HepG2 (cell line): ENCODE data around the gene LYSMD1. TPM values are rescaled to one million over a fixed set of nuclear protein-coding genes. Genes with fewer than 3 reads are reported as not detected.

ENCODE experiments used
- ATAD3A ChIP-seq: sonication (generic); formaldehyde crosslinking; IDR thresholded peaks from 2 replicates; pipeline ENCODE4 v1.4.0; 2020; ENCODE audit warnings: missing genetic modification reagents
- GLI4 ChIP-seq: sonication (generic); formaldehyde crosslinking; IDR thresholded peaks from 2 replicates; pipeline ENCODE4 v1.5.1; 2020; ENCODE audit warnings: missing genetic modification reagents, mild to moderate bottlenecking, moderate library complexity, borderline replicate concordance
- HNRNPUL1 ChIP-seq: fragments of 200-400 bp; formaldehyde crosslinking; IDR thresholded peaks from 2 replicates; pipeline ENCODE4 v1.6.1; 2017; ENCODE audit warnings: low read depth, mild to moderate bottlenecking, low read length, moderate library complexity
- JARID2 ChIP-seq: sonication (generic); formaldehyde crosslinking; IDR thresholded peaks from 2 replicates; pipeline ENCODE4 v1.8.1; 2023; ENCODE audit warnings: missing genetic modification reagents, inconsistent platforms; ENCODE audit not compliant: insufficient replicate concordance
- MAFF ChIP-seq: IDR thresholded peaks from 2 replicates; pipeline ENCODE4 v1.6.1; 2011; ENCODE audit warnings: low read depth, low read length, improper control_type of control experiment
- MTA1 ChIP-seq: sonication (generic); formaldehyde crosslinking; IDR thresholded peaks from 2 replicates; pipeline ENCODE4 v1.4.0; 2020; ENCODE audit warnings: missing genetic modification reagents, mild to moderate bottlenecking, borderline replicate concordance
- NR2F1 ChIP-seq, 2 experiments: fragments of 450-650 bp in 1 of 2; formaldehyde crosslinking in 1 of 2; IDR thresholded peaks; 2 replicates each; pipeline versions ENCODE4 v1.5.0 to v1.6.1; 2016 to 2020; ENCODE audit warnings: mild to moderate bottlenecking in 1 of 2, missing compliant biosample characterization in 1 of 2, missing genetic modification reagents in 1 of 2, moderate library complexity in 1 of 2
- NR2F2 ChIP-seq: IDR thresholded peaks from 2 replicates; pipeline ENCODE4 v1.6.1; 2012; ENCODE audit warnings: low read depth, inconsistent platforms, borderline replicate concordance
- PAWR ChIP-seq: sonication (generic); formaldehyde crosslinking; IDR thresholded peaks from 2 replicates; pipeline ENCODE4 v1.4.0; 2020; ENCODE audit warnings: missing genetic modification reagents, mild to moderate bottlenecking, borderline replicate concordance
- RELA ChIP-seq: sonication (generic); formaldehyde crosslinking; IDR thresholded peaks from 2 replicates; pipeline ENCODE4 v1.4.0; 2020; ENCODE audit warnings: missing genetic modification reagents
- ZFP36L2 ChIP-seq: sonication (generic); formaldehyde crosslinking; IDR thresholded peaks from 2 replicates; pipeline ENCODE4 v1.4.0; 2020; ENCODE audit warnings: missing genetic modification reagents
- ZKSCAN1 ChIP-seq: fragments of 150-350 bp; IDR thresholded peaks from 2 replicates; pipeline ENCODE4 v1.6.1; 2014; ENCODE audit warnings: low read length
- ZNF232 ChIP-seq: sonication (generic); formaldehyde crosslinking; IDR thresholded peaks from 2 replicates; pipeline ENCODE4 v1.4.0; 2020; ENCODE audit warnings: missing genetic modification reagents, borderline replicate concordance
- ZNF331 ChIP-seq: sonication (generic); formaldehyde crosslinking; IDR thresholded peaks from 2 replicates; pipeline ENCODE4 v1.4.0; 2020; ENCODE audit warnings: missing genetic modification reagents
- polyA plus RNA-seq, 8 experiments: library from polyadenylated mRNA; depleted of rRNA in 3 of 8; stranded (reverse) in 7 of 8; unstranded in 1 of 8; fragments of >200 nt; fragmentation: Illumina TruSeq in 4 of 8; extraction: Trizol in 4 of 8; gene quantifications; 2 replicates each; pipeline versions ENCODE4 v1.2.1 to v1.2.3, GENCODE V29; 2011 to 2016; ENCODE audit warnings: low read depth in 4 of 8, missing spikeins in 1 of 8, mixed read lengths in 1 of 8; ENCODE audit not compliant: insufficient read depth in 1 of 8
- total RNA-seq, 5 experiments: library from RNA; depleted of rRNA; stranded (reverse); fragments of >200 nt; fragmentation: Illumina TruSeq; extraction: Trizol; gene quantifications; 2 replicates each; pipeline ENCODE4 v1.2.3, GENCODE V29; 2016; ENCODE audit warnings: low read depth in 1 of 5
- TF ChIP-seq, protein P1 (sequence below): sonication (generic); formaldehyde crosslinking; conservative IDR thresholded peaks from 2 replicates; pipeline ENCODE4 v1.8.0; 2022; ENCODE audit warnings: mild to moderate bottlenecking, moderate library complexity, missing genetic modification reagents
- TF ChIP-seq, protein P2 (sequence below): sonication (generic); formaldehyde crosslinking; IDR thresholded peaks from 2 replicates; pipeline ENCODE4 v1.4.0; 2020; ENCODE audit warnings: missing genetic modification reagents, mild to moderate bottlenecking, borderline replicate concordance
- TF ChIP-seq, protein P3 (sequence below): sonication (generic); formaldehyde crosslinking; IDR thresholded peaks from 2 replicates; pipeline ENCODE4 v1.4.0; 2020; ENCODE audit warnings: missing genetic modification reagents
- TF ChIP-seq, protein P4 (sequence below): IDR thresholded peaks from 2 replicates; pipeline ENCODE4 v1.6.1; 2012; ENCODE audit warnings: low read depth, low read length, improper control_type of control experiment
- TF ChIP-seq, protein P5 (sequence below): sonication (generic); formaldehyde crosslinking; IDR thresholded peaks from 2 replicates; pipeline ENCODE4 v1.8.1; 2023; ENCODE audit warnings: mild to moderate bottlenecking, missing genetic modification reagents, borderline replicate concordance

LYSMD1 gene
- total and polyA plus RNA-seq, 2 of the 13 experiments (the other 11 are each of a cell fraction or from before 2014, with no cell fraction given): 3.8 to 4.8 TPM

DNA sequence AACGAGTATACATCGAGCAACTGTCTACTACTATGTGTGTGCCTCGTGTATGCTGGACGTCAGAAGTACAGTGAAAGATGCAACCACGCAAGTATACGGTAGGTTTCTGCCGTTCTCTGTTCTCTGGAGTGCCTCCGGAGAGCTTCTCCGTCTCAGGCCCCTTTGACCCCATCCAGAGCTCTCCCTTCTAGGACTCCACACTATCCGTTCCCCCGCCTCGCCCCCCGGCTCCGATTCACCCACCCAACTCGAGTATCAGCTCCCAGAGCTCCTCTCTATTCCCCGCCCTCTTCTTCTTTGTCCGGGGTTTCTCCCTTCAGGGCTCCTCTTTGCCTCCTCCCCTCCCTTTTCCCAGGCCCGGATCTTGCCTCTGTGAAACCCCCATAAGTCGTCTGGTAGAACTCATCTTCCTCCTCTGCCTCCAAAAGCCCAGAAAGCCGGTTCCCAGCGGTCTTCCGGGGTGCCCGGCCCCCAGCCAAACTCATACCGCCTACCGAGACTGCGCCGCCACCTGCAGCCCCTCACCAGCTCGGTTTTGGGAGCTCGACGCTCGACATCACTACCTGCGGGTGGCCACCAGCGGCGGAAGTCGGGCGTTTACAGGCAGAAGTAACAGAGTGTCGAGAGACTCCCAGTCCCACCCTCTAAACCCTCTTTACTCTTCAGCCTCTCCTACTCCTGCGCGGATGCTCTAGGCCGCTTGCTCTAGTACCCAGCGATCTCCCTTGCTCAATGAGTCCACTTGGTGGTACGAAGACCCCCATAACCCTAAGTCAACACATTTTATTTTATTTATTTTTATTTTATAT is 24.1 kb upstream of the LYSMD1 start, which contains the start of gene VPS72 (continued):
- TF ChIP-seq, protein P1, sequence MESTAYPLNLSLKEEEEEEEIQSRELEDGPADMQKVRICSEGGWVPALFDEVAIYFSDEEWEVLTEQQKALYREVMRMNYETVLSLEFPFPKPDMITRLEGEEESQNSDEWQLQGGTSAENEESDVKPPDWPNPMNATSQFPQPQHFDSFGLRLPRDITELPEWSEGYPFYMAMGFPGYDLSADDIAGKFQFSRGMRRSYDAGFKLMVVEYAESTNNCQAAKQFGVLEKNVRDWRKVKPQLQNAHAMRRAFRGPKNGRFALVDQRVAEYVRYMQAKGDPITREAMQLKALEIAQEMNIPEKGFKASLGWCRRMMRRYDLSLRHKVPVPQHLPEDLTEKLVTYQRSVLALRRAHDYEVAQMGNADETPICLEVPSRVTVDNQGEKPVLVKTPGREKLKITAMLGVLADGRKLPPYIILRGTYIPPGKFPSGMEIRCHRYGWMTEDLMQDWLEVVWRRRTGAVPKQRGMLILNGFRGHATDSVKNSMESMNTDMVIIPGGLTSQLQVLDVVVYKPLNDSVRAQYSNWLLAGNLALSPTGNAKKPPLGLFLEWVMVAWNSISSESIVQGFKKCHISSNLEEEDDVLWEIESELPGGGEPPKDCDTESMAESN (CRISPR knock-in tag): 0 out of 2 replicates have a peak, but pooled peaks have one; percentile 35
- TF ChIP-seq, protein P2, sequence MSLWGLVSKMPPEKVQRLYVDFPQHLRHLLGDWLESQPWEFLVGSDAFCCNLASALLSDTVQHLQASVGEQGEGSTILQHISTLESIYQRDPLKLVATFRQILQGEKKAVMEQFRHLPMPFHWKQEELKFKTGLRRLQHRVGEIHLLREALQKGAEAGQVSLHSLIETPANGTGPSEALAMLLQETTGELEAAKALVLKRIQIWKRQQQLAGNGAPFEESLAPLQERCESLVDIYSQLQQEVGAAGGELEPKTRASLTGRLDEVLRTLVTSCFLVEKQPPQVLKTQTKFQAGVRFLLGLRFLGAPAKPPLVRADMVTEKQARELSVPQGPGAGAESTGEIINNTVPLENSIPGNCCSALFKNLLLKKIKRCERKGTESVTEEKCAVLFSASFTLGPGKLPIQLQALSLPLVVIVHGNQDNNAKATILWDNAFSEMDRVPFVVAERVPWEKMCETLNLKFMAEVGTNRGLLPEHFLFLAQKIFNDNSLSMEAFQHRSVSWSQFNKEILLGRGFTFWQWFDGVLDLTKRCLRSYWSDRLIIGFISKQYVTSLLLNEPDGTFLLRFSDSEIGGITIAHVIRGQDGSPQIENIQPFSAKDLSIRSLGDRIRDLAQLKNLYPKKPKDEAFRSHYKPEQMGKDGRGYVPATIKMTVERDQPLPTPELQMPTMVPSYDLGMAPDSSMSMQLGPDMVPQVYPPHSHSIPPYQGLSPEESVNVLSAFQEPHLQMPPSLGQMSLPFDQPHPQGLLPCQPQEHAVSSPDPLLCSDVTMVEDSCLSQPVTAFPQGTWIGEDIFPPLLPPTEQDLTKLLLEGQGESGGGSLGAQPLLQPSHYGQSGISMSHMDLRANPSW (CRISPR knock-in tag): peak; percentile 60; the same call in 1 of the 2 replicates
- no peak for TF ChIP-seq NR2F2
- TF ChIP-seq JARID2 (CRISPR knock-in tag): no peak
- TF ChIP-seq NR2F1 (CRISPR knock-in tag; IDR thresholded peaks at IDR 0.05): no peak
- TF ChIP-seq MAFF: no peak
- TF ChIP-seq RELA (CRISPR knock-in tag): no peak
- no peak for TF ChIP-seq GLI4 (CRISPR knock-in tag)
- peak; percentile 66; the same call in 1 of the 2 replicates for TF ChIP-seq ZNF232 (CRISPR knock-in tag)
- TF ChIP-seq ZNF331: peak; percentile 92
- no peak for TF ChIP-seq HNRNPUL1
- no peak for TF ChIP-seq MTA1 (CRISPR knock-in tag)
- TF ChIP-seq, protein P3, sequence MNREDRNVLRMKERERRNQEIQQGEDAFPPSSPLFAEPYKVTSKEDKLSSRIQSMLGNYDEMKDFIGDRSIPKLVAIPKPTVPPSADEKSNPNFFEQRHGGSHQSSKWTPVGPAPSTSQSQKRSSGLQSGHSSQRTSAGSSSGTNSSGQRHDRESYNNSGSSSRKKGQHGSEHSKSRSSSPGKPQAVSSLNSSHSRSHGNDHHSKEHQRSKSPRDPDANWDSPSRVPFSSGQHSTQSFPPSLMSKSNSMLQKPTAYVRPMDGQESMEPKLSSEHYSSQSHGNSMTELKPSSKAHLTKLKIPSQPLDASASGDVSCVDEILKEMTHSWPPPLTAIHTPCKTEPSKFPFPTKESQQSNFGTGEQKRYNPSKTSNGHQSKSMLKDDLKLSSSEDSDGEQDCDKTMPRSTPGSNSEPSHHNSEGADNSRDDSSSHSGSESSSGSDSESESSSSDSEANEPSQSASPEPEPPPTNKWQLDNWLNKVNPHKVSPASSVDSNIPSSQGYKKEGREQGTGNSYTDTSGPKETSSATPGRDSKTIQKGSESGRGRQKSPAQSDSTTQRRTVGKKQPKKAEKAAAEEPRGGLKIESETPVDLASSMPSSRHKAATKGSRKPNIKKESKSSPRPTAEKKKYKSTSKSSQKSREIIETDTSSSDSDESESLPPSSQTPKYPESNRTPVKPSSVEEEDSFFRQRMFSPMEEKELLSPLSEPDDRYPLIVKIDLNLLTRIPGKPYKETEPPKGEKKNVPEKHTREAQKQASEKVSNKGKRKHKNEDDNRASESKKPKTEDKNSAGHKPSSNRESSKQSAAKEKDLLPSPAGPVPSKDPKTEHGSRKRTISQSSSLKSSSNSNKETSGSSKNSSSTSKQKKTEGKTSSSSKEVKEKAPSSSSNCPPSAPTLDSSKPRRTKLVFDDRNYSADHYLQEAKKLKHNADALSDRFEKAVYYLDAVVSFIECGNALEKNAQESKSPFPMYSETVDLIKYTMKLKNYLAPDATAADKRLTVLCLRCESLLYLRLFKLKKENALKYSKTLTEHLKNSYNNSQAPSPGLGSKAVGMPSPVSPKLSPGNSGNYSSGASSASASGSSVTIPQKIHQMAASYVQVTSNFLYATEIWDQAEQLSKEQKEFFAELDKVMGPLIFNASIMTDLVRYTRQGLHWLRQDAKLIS (CRISPR knock-in tag): no peak
- no peak for TF ChIP-seq PAWR (CRISPR knock-in tag)
- TF ChIP-seq ZFP36L2 (CRISPR knock-in tag): no peak
- TF ChIP-seq, protein P4, sequence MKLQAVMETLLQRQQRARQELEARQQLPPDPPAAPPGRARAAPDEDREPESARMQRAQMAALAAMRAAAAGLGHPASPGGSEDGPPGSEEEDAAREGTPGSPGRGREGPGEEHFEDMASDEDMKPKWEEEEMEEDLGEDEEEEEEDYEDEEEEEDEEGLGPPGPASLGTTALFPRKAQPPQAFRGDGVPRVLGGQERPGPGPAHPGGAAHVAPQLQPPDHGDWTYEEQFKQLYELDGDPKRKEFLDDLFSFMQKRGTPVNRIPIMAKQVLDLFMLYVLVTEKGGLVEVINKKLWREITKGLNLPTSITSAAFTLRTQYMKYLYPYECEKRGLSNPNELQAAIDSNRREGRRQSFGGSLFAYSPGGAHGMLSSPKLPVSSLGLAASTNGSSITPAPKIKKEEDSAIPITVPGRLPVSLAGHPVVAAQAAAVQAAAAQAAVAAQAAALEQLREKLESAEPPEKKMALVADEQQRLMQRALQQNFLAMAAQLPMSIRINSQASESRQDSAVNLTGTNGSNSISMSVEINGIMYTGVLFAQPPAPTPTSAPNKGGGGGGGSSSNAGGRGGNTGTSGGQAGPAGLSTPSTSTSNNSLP: no peak
- TF ChIP-seq ZKSCAN1: no peak
- no peak for TF ChIP-seq ATAD3A (CRISPR knock-in tag)
- TF ChIP-seq, protein P5, sequence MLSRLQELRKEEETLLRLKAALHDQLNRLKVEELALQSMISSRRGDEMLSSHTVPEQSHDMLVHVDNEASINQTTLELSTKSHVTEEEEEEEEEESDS (CRISPR knock-in tag): no peak
